Activated CD4-positive, alpha-beta T cell treated with anti-CD3 and anti-CD28 coated beads for 1 hour (primary cell): Measurements from ENCODE around the gene PCDHGB7.
"Not testable (repeated sequence)": the region's sequence is repeated elsewhere in the genome, so short reads cannot be mapped to it uniquely, and the experiment has no call there.

ENCODE experiments used
- DNase-seq: peaks from one replicate; pipeline ENCODE4 v3.0.0-alpha.2; 2020

Gene PCDHGB7

DNA sequence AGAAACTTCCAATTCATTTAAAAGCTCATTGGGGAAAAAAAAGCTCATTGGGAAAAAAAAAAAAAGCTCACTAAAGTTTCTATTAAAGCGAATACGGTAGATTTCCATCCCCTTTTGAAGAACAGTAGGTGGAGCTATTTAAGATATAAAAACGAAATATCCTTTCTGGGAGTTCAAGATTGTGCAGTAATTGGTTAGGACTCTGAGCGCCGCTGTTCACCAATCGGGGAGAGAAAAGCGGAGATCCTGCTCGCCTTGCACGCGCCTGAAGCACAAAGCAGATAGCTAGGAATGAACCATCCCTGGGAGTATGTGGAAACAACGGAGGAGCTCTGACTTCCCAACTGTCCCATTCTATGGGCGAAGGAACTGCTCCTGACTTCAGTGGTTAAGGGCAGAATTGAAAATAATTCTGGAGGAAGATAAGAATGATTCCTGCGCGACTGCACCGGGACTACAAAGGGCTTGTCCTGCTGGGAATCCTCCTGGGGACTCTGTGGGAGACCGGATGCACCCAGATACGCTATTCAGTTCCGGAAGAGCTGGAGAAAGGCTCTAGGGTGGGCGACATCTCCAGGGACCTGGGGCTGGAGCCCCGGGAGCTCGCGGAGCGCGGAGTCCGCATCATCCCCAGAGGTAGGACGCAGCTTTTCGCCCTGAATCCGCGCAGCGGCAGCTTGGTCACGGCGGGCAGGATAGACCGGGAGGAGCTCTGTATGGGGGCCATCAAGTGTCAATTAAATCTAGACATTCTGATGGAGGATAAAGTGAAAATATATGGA is 13.0 kb downstream of the PCDHGB7 start, which contains the start of gene PCDHGA12:
PCDHGA12 (plus strand) TSS at position 176 of the 782 bp plus-strand sequence; CDS start at position 429, 253 bp downstream.
- no peak for DNase-seq

DNA sequence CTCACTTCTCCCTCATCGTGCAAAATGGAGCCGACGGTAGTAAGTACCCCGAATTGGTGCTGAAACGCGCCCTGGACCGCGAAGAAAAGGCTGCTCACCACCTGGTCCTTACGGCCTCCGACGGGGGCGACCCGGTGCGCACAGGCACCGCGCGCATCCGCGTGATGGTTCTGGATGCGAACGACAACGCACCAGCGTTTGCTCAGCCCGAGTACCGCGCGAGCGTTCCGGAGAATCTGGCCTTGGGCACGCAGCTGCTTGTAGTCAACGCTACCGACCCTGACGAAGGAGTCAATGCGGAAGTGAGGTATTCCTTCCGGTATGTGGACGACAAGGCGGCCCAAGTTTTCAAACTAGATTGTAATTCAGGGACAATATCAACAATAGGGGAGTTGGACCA is 13.8 kb downstream of the PCDHGB7 start:
- DNase-seq, result no peak

DNA sequence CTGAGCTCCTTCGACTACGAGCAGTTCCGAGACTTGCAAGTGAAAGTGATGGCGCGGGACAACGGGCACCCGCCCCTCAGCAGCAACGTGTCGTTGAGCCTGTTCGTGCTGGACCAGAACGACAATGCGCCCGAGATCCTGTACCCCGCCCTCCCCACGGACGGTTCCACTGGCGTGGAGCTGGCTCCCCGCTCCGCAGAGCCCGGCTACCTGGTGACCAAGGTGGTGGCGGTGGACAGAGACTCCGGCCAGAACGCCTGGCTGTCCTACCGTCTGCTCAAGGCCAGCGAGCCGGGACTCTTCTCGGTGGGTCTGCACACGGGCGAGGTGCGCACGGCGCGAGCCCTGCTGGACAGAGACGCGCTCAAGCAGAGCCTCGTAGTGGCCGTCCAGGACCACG is 14.8 kb downstream of the PCDHGB7 start:
- DNase-seq, result not testable (repeated sequence)

DNA sequence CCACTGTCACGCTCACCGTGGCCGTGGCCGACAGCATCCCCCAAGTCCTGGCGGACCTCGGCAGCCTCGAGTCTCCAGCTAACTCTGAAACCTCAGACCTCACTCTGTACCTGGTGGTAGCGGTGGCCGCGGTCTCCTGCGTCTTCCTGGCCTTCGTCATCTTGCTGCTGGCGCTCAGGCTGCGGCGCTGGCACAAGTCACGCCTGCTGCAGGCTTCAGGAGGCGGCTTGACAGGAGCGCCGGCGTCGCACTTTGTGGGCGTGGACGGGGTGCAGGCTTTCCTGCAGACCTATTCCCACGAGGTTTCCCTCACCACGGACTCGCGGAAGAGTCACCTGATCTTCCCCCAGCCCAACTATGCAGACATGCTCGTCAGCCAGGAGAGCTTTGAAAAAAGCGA is 15.2 kb downstream of the PCDHGB7 start:
- DNase-seq, result not testable (repeated sequence)

DNA sequence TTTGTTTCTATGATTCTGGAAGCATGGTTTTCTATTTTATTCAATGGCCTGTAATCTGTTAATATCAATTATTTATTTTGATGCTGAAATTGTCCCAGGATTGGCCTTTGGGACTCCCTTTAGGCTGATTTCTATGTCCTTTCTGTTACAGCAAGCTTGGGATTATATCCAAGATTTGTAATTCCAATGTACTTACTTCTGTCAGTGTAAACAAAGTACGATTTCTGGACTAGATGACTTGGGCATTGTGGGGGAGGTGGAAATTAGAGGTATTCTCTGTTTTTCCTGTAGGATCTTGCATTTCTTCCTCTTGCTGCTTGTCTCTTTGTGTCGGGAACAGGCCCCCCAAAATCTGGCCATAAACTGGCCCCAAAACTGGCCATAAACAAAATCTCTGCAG is 16.5 kb downstream of the PCDHGB7 start:
- DNase-seq, result no peak

DNA sequence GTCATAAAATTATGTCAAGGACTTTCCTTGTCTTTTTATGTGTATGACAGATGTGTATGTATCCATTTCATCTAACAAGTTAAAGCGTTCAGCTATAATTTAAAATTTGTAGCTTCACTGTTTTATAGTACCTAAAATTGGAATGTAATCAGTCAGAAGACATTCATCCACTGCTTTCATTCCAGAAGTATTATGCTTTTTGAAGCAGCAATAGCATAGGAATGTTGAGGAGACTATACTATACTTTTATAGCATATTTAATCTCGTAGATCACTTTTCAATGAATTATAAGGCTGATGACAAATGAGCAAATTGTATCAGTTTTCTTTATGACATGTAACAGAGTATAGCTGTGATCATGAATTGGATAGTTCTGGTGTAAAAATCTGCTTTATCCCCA is 19.7 kb downstream of the PCDHGB7 start:
- no peak for DNase-seq

DNA sequence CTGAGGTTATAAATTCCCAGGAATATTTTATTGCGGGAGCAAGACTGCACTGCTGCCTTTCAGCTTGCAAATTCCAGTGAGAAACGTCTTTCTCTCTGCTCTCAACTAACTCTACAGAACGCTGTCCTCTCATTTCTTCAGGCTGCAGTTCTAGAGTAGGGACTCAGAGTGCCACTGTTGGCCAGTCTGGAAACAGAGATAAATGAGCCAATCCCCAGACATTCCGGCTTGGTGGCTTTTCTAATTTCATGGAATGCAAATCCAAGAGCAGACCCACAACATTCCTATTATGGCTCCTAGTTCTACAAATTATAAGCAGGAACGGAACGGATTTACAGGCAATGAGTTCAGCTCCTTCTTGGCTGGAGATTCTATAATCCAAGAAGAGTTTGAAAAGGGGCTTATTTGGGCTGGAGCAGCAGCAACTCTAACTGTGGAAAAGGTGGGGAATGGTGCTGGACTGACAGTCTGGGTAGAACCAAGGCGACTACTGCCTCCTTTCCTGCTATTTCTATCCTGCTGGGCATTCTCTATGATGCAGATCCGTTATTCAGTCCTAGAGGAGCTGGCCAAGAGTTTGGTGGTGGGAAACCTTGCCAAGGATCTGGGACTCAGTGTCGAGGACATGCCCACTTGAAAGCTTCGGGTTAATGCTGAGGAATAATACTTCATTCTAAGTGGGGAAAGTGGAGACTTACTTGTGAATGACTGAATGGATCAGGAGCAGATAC is 22.1 kb downstream of the PCDHGB7 start:
- DNase-seq, result no peak

DNA sequence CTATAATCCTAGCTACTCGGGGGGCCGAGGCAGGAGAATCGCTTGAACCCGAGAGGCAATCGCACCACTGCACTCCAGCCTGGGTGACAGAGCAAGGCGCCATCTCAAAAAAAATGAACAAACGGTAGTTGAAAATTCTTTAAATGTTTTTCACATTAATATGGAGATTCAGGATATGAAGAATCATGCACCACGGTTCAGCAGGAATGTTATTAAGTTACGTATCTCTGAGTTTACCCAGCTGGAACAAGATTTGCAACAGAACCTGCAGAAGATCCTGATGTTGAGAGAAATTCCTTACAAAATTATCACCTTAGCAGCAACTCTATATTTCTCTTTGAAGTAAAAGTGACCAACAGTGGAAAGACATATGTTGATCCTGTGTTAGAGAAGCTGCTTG is 22.9 kb downstream of the PCDHGB7 start:
- DNase-seq, result no peak

DNA sequence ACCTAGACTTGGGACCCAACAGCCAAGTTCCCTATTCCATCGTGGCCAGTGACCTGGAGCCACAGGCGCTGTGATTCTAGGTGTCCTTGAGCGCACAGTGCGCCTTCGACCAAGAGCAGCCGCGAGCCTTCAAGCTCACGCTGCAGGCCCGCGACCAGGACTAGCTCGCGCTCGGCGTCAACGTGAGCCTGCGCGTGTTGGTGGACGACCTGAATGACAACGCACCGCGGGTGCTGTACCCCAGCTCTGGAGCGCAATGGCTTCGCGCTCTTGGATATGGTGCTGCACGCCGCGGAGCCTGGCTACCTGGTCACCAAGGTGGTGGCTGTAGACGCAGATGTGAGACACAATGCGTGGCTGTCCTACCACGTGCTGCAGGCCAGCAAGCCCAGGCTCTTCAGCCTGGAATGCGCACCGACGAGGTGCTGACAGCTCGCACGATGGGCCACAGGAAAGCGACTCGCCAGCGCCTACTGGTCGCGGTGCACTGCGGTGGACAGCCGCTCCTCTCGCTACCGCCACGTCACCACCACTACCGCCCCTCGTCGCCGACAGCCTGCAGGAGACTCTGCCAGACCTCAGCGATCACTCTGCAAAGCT is 24.2 kb downstream of the PCDHGB7 start:
- no peak for DNase-seq

DNA sequence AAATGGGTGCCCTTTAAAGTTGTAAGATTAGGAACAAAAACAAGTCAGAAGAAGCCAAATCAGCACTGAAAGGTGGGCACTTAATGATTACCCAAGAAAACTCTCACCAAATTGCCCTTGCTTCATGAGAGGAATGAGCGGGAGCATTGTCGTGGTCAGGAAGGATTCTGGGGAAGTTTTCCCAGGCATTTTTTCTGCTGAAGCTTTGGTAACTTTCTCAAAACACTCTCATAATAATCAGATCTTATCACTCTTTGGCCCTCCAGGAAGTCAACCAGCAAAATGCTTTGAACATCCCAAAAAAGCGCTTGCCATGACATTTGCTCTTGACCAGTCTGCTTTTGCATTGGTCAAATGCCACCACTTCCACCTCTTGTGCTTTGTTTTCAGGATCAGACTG is 47.9 kb downstream of the PCDHGB7 start:
- no peak for DNase-seq
